Activated naive CD8-positive, alpha-beta T cell (primary cell): ENCODE data around the gene ST8SIA3.

ENCODE experiments used
- H3K27ac Mint-ChIP-seq: one replicate; pipeline ENCODE4 v1.8.0; 2021; ENCODE audit warnings: mixed read lengths
- H3K27me3 Mint-ChIP-seq: one replicate; pipeline ENCODE4 v1.8.0; 2021; ENCODE audit warnings: mixed read lengths
- H3K36me3 Mint-ChIP-seq: one replicate; pipeline ENCODE4 v1.8.0; 2021; ENCODE audit warnings: mixed read lengths
- H3K4me1 Mint-ChIP-seq: one replicate; pipeline ENCODE4 v1.8.0; 2021; ENCODE audit warnings: low read depth, mixed read lengths
- H3K4me3 Mint-ChIP-seq: one replicate; pipeline ENCODE4 v1.8.0; 2021; ENCODE audit warnings: mild to moderate bottlenecking, mixed read lengths
- H3K9me3 Mint-ChIP-seq: one replicate; pipeline ENCODE4 v1.8.0; 2021; ENCODE audit warnings: low read depth, mixed read lengths

ST8SIA3 gene

DNA sequence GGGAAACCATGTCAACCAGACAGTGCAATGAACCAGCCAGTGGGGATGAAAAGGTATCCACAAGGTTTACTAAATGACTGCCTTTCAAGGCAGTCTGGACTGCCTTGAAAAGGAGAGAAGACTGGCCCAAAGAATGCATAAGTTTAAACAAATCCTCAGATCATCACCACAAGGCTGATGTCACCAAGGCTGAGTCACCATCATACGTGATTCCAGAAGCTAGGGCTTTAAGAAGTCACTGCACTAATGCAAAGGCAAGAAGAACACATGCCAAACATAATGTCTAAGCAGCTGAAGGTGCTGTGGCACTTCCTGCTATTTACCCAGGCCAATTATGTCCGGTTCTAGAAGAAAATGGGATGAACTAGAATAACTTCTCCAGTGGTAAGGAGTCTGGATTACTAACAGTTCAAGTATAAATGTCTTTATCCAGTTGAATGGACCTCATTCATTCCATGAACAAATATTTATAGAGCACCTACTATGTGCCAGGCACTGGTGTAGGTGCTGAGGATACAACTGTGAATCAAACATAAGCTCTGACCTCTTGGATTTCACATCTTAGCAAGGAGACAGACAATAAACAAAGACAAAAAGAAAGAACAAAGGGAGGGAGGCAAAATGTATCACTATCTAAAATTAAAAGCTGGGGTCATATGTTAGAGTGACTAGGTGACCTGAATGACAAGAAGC, 45.2 kb downstream of the ST8SIA3 start:
- H3K27me3 Mint-ChIP-seq, result peaks cover 19% of the 10 kb centered on the region
- no peak overlapping the region for H3K4me3 Mint-ChIP-seq
- H3K36me3 Mint-ChIP-seq, result no peaks in the 10 kb centered on the region
- H3K27ac Mint-ChIP-seq, result no peak overlapping the region
- peaks cover 12% of the 10 kb centered on the region for H3K9me3 Mint-ChIP-seq
- H3K4me1 Mint-ChIP-seq, result no peaks in the 10 kb centered on the region

DNA sequence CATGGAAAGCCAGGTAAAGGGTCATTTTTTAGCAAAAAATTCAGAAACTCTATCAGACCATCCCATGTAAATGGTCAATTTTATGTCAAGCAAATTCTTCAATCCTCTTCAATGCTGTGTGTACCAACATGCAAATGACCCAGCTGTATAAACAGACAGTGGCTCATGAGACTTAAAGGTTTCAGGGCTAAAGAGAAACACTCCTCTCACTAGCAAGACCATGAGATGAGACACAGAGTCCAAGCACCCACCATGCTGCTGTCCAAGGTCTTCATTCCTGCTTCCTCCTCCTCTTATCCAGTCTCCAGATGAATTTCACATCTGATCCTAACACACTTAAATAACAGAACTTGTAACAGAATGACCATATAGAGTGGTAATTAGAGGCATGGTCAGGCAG, 52.0 kb downstream of the ST8SIA3 start:
- Mint-ChIP-seq H3K27me3 (peaks cover 32% of the 10 kb centered on the region), H3K4me3 (no peak overlapping the region)

DNA sequence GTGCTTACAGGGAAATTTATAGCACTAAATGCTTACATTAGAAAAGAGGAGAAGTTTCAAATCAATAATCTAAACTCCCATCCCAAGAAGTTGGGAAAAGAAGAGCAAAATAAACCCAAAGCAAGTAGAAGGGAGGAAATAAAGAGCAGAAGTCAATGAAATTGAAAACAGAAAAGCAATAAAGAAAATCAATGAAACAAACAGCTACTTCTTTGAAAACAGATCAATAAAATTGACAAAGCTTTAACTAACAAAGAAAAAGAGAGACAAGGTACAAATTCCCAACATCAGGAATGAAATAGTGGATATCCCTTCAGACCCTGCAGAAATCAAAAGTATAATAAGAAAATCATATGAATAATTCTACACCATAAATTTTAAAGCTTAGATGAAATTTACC, 57.3 kb downstream of the ST8SIA3 start:
- H3K27me3 Mint-ChIP-seq, result peaks cover 16% of the 10 kb centered on the region
- H3K36me3 Mint-ChIP-seq, result no peaks in the 10 kb centered on the region
- no peak overlapping the region for H3K27ac Mint-ChIP-seq
- H3K9me3 Mint-ChIP-seq, result peaks cover 11% of the 10 kb centered on the region
- no peak overlapping the region for H3K4me3 Mint-ChIP-seq
- H3K4me1 Mint-ChIP-seq, result no peaks in the 10 kb centered on the region

More for the DNA sequence above, 52.0 kb downstream of the ST8SIA3 start:
- no peak overlapping the region for H3K27ac Mint-ChIP-seq
- H3K36me3 Mint-ChIP-seq, result no peaks in the 10 kb centered on the region
- no peaks in the 10 kb centered on the region for H3K4me1 Mint-ChIP-seq
- H3K9me3 Mint-ChIP-seq, result peaks cover 11% of the 10 kb centered on the region

DNA sequence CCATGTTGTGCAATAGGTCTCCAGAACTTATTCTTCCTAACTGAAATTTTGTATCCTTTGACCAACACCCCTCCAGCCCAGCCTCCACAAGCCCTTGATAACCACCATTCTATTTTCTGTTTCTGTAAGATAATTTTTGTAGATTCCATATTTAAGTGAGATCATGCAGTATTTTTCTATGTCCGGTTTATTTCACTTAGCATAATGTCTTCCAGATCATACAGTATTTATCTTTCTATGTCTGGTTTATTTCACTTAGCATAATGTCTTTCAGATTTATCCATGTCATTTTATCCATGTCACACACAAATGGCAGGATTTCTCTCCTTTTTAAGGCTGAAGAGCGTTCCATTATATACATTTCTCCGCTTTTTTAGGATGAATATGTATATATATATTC, 58.4 kb downstream of the ST8SIA3 start:
- Mint-ChIP-seq H3K9me3 (peaks cover 11% of the 10 kb centered on the region), H3K27ac (no peak overlapping the region), H3K4me1 (no peaks in the 10 kb centered on the region), H3K4me3 (no peak overlapping the region), H3K27me3 (peaks cover 18% of the 10 kb centered on the region), H3K36me3 (no peaks in the 10 kb centered on the region)

DNA sequence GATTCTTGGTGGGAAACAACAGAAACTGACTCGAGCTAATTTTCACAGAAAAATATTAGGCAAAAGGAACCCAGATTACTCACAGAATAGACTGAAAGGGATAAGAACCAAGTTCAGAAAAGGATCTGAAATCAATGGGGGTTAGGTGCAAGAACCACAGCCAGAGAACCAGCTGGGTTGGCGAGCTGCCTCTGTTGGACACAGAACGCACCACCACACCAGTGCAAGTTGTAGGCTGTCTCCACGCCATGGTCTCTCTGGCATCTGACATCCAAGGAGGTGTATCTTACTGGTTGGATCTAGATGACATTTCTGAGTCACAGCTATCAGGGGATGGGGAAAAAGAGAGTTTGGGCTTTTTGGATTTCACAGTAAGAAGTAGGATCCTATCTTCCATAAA, 64.2 kb downstream of the ST8SIA3 start:
- Mint-ChIP-seq H3K9me3 (peaks cover 10% of the 10 kb centered on the region), H3K27me3 (peaks cover 29% of the 10 kb centered on the region), H3K27ac (no peak overlapping the region), H3K4me3 (no peak overlapping the region), H3K4me1 (no peaks in the 10 kb centered on the region), H3K36me3 (peaks cover 3% of the 10 kb centered on the region)
